HFF-Myc (cell line): ENCODE results near the gene B3GNT8.
"Not testable (repeated sequence)": the region's sequence is repeated elsewhere in the genome, so short reads cannot be mapped to it uniquely, and the experiment has no call there.

Experiments used
- DNase-seq: peaks from one replicate; pipeline ENCODE4 v3.0.0-alpha.2; 2011; ENCODE audit warnings: low read depth; ENCODE audit errors: extremely low read depth
- H3K4me3 ChIP-seq: replicated peaks from 2 replicates; pipeline ENCODE4 v1.5.1; 2011; ENCODE audit warnings: low read depth, mild to moderate bottlenecking, control low read depth, low read length
- CTCF ChIP-seq: IDR thresholded peaks from 2 replicates; pipeline ENCODE4 v1.5.1; 2012; ENCODE audit warnings: mild to moderate bottlenecking, low read depth, low read length, control low read depth; ENCODE audit errors: missing control alignments

The B3GNT8 gene

GRCh38 chr19:41426952-41427646 is at the start of gene B3GNT8:
TSS of gene B3GNT8 (minus strand) at chr19:41427374. CDS start at chr19:41426778, 596 bp downstream.
- peak within 1 kb of the TSS; percentile 20 for H3K4me3 ChIP-seq
- no peak for TF ChIP-seq CTCF
- DNase-seq: no peak

GRCh38 chr19:41476583-41476982 is 49.4 kb upstream of the B3GNT8 start:
- TF ChIP-seq CTCF: no peak
- no peak overlapping the region for H3K4me3 ChIP-seq
- no peak for DNase-seq

GRCh38 chr19:41463257-41464256 is 36.4 kb upstream of the B3GNT8 start:
- not testable (repeated sequence) for H3K4me3 ChIP-seq, DNase-seq

- no peak for TF ChIP-seq CTCF
- no peak for DNase-seq
- no peak overlapping the region for H3K4me3 ChIP-seq
Observed at GRCh38 chr19:41462497-41462896, 35.3 kb upstream of the B3GNT8 start.

- no peak for DNase-seq
- no peak overlapping the region for H3K4me3 ChIP-seq
- no peak for TF ChIP-seq CTCF
Observed at GRCh38 chr19:41457241-41457640, 30.1 kb upstream of the B3GNT8 start.

GRCh38 chr19:41456342-41456918 is 29.3 kb upstream of the B3GNT8 start:
- H3K4me3 ChIP-seq: no peak overlapping the region
- peak; percentile 10 for DNase-seq
- no peak for TF ChIP-seq CTCF

GRCh38 chr19:41455936-41456335 is 28.8 kb upstream of the B3GNT8 start:
- no peak for TF ChIP-seq CTCF
- no peak for DNase-seq
- no peak overlapping the region for H3K4me3 ChIP-seq
